Right lobe of liver (tissue), 4 donors: Measurements from ENCODE around the gene LAMB3.

Experiments used
- POLR2A ChIP-seq: fragments of 450-650 bp; IDR thresholded peaks from one replicate; pipeline ENCODE4 v1.6.1; 2017; ENCODE audit warnings: antibody characterized with exemption, mild to moderate bottlenecking
- TF ChIP-seq, protein P1 (sequence below), 4 donors: fragments of 200-600 bp in 3 of 4; fragments of 450-650 bp in 1 of 4; IDR thresholded peaks; one replicate each; pipeline versions ENCODE4 v1.5.1 to v1.8.0; 2016 to 2022; ENCODE audit warnings: antibody characterized with exemption in 4 of 4, mild to moderate bottlenecking in 2 of 4
- donor health status: DM: no; HTN: no; CAD: no.
- donor health status: DM: no; HTN: no; CAD: no.
- donor health status: DM: no; HTN: yes; CAD: no.

DNA sequence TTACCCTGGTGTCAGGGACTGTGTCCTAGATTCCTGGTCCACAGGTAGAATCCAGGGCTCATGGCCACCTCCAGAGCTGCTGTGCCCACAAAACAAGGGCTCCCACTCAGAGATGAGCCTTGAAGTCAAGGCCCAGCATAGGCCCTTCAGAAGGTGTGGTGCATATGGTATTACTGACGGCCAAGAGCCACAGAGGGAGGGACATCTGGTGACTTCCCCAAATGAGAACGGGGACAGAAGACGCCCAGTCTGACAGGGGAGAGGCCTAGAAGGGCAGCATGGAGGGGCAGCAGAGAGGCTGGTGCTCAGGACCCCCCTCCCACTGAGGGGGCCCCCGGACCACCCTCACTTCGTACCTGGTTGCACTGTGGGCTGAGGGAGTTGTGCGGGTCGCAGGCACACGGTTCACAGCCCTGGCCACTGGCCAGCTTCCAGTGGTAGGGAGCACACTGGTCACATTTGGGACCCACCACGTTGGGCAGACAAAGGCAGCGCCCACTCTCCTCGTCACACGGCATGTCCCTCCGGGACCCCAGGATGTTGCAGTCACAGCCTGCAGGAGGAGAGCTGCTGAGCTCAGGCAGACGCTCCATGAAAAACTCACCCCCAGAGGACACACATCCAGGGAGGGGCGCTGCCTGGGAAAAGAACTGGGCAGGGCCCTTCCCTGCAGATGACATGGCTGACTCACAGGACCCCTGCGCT, 25.0 kb downstream of the LAMB3 start:
- TF ChIP-seq, protein P1, sequence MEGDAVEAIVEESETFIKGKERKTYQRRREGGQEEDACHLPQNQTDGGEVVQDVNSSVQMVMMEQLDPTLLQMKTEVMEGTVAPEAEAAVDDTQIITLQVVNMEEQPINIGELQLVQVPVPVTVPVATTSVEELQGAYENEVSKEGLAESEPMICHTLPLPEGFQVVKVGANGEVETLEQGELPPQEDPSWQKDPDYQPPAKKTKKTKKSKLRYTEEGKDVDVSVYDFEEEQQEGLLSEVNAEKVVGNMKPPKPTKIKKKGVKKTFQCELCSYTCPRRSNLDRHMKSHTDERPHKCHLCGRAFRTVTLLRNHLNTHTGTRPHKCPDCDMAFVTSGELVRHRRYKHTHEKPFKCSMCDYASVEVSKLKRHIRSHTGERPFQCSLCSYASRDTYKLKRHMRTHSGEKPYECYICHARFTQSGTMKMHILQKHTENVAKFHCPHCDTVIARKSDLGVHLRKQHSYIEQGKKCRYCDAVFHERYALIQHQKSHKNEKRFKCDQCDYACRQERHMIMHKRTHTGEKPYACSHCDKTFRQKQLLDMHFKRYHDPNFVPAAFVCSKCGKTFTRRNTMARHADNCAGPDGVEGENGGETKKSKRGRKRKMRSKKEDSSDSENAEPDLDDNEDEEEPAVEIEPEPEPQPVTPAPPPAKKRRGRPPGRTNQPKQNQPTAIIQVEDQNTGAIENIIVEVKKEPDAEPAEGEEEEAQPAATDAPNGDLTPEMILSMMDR (IDR thresholded peaks at IDR 0.05), result no peak
- no peak for TF ChIP-seq POLR2A
